Measurements from ENCODE around the gene APBB1IP.

APBB1IP gene

GRCh38 chr10:26477501-26477900 lies 39.4 kb downstream of the APBB1IP start:
- ChIA-PET CTCF (no interaction called here), POLR2A (no interaction called here)
- TF ChIP-seq SUZ12 (IDR thresholded peaks at IDR 0.05) (no peak), ZNF384 (IDR thresholded peaks at IDR 0.05) (no peak), ELF4 (IDR thresholded peaks at IDR 0.05) (no peak), CTBP1 (IDR thresholded peaks at IDR 0.05; ENCODE audit: borderline replicate concordance) (no peak), BHLHE40 (IDR thresholded peaks at IDR 0.05; ENCODE audit: borderline replicate concordance) (no peak), NFRKB (IDR thresholded peaks at IDR 0.05) (no peak), HDGF (IDR thresholded peaks at IDR 0.05; ENCODE audit: borderline replicate concordance) (no peak), FOXK2 (IDR thresholded peaks at IDR 0.05) (no peak), FOXM1 (IDR thresholded peaks at IDR 0.05; ENCODE audit: borderline replicate concordance) (no peak), LEF1 (IDR thresholded peaks at IDR 0.05; ENCODE audit: borderline replicate concordance) (no peak), SP1 (IDR thresholded peaks at IDR 0.05) (no peak), TARDBP (IDR thresholded peaks at IDR 0.05) (no peak), L3MBTL2 (conservative IDR thresholded peaks at IDR 0.05) (no peak), FOXA1 (IDR thresholded peaks at IDR 0.05) (no peak), ARNT (IDR thresholded peaks at IDR 0.05) (no peak)
- TF ChIP-seq, protein P1, sequence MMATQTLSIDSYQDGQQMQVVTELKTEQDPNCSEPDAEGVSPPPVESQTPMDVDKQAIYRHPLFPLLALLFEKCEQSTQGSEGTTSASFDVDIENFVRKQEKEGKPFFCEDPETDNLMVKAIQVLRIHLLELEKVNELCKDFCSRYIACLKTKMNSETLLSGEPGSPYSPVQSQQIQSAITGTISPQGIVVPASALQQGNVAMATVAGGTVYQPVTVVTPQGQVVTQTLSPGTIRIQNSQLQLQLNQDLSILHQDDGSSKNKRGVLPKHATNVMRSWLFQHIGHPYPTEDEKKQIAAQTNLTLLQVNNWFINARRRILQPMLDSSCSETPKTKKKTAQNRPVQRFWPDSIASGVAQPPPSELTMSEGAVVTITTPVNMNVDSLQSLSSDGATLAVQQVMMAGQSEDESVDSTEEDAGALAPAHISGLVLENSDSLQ (IDR thresholded peaks at IDR 0.05): no peak
- DNase-seq (ENCODE audit: extremely low spot score): no peak

GRCh38 chr10:26478061-26478460 lies 39.9 kb downstream of the APBB1IP start:
- no peak for DNase-seq (ENCODE audit: extremely low spot score)
- CTCF ChIA-PET: no interaction called here
- TF ChIP-seq L3MBTL2 (conservative IDR thresholded peaks at IDR 0.05): no peak
- TF ChIP-seq SUZ12 (IDR thresholded peaks at IDR 0.05): no peak
- TF ChIP-seq FOXK2 (IDR thresholded peaks at IDR 0.05): no peak
- POLR2A ChIA-PET: no interaction called here

DNA sequence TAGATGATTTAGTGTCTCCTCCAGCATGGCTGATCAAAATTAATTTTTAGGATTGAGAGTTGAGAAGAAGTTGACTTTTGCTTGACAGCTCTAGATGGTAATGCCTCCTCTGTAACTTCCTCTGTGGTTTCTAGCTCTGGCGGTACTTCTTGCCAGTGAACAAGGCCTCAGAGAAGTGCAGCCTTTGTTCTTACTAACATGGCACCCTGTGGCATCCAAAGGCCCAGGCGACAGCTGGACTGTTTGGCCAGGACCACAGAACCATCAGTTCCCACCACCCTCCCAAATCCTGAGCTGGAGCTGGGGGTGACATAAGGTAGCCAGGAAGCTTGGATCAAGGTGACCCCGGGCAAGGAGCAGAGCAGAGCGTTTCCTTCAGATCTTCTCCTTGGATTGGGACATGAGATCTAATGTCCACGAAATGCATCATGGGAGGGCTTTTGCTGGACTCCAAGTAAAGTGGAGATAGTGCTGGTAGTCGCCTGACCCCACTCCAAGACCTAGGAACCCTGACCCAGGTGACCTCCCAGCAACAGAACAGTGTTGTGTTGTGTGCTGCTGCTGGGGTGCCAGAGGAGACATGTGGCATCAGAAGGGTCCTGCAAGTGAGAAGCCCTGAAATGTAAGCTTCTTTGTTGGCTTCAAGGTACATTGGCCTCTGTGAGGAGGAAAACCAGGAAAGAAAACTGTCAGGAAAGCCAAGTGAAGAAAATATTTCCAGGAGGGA lies 41.8 kb downstream of the APBB1IP start:
- no peak for TF ChIP-seq TARDBP (IDR thresholded peaks at IDR 0.05)
- TF ChIP-seq FOXK2 (IDR thresholded peaks at IDR 0.05): no peak
- no peak for TF ChIP-seq SP1 (IDR thresholded peaks at IDR 0.05)
- no peak for TF ChIP-seq FOXA1 (IDR thresholded peaks at IDR 0.05)
- no peak for DNase-seq (ENCODE audit: extremely low spot score)
- POLR2A ChIA-PET: no interaction called here

DNA sequence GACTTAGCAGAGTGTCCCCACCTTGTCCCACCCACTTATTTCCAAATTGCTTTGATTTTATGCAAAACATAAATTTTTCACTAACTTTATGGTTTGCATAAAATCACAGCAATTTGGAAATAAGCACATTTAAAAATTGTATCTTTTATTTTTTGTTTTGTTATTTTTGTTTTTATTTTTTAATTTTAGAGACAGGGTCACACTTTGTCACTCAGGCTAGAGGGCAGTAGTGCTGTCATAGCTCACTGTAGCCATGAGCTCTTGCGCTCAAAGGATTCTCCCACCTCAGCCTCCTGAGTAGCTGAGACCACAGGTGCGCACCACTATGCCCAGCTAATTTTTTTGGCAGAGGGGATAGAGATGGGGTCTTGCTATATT lies 43.2 kb downstream of the APBB1IP start:
- TF ChIP-seq ZNF384 (IDR thresholded peaks at IDR 0.05) (no peak), BHLHE40 (IDR thresholded peaks at IDR 0.05; ENCODE audit: borderline replicate concordance) (no peak), LEF1 (IDR thresholded peaks at IDR 0.05; ENCODE audit: borderline replicate concordance) (no peak), L3MBTL2 (conservative IDR thresholded peaks at IDR 0.05) (no peak), FOXM1 (IDR thresholded peaks at IDR 0.05; ENCODE audit: borderline replicate concordance) (no peak), SUZ12 (IDR thresholded peaks at IDR 0.05) (no peak), FOXK2 (IDR thresholded peaks at IDR 0.05) (no peak), TARDBP (IDR thresholded peaks at IDR 0.05) (no peak), FOXA1 (IDR thresholded peaks at IDR 0.05) (no peak), SP1 (IDR thresholded peaks at IDR 0.05) (no peak), CTBP1 (IDR thresholded peaks at IDR 0.05; ENCODE audit: borderline replicate concordance) (no peak)
- TF ChIP-seq, protein P1 (IDR thresholded peaks at IDR 0.05): no peak
- POLR2A ChIA-PET: no interaction called here
- CTCF ChIA-PET: no interaction called here
- no peak for DNase-seq (ENCODE audit: extremely low spot score)

More for the DNA sequence above, 41.8 kb downstream of the APBB1IP start:
- CTCF ChIA-PET: no interaction called here

GRCh38 chr10:26481914-26482550 lies 43.9 kb downstream of the APBB1IP start:
- POLR2A ChIA-PET: no interaction called here

DNA sequence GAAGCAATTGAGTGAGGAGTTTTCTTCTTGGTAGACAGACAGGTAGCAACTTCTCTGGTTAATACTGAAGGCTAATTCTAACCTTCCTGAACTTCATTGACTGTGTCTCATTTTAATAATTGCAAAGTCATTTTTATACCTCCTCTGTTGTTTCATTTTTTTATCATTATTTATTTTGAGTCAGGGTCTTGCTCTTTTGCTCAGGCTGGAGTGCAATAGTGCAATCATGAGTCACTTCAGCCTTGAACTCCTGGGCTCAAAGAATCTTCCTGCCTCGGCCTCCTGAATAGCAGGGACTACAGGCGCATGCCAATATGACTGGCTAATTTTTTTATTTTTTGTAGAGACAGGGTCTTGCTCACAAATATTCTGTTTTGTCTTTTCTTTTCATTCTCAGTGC lies 45.4 kb downstream of the APBB1IP start:
- no peak for TF ChIP-seq ELF4 (IDR thresholded peaks at IDR 0.05)
- TF ChIP-seq SP1 (IDR thresholded peaks at IDR 0.05): no peak
- TF ChIP-seq NFRKB (IDR thresholded peaks at IDR 0.05): no peak
- TF ChIP-seq FOXM1 (IDR thresholded peaks at IDR 0.05; ENCODE audit: borderline replicate concordance): no peak
- no peak for TF ChIP-seq SUZ12 (IDR thresholded peaks at IDR 0.05)
- TF ChIP-seq CTBP1 (IDR thresholded peaks at IDR 0.05; ENCODE audit: borderline replicate concordance): no peak
- TF ChIP-seq FOXK2 (IDR thresholded peaks at IDR 0.05): no peak
- TF ChIP-seq BHLHE40 (IDR thresholded peaks at IDR 0.05; ENCODE audit: borderline replicate concordance): no peak
- TF ChIP-seq, protein P1 (IDR thresholded peaks at IDR 0.05): no peak
- TF ChIP-seq HDGF (IDR thresholded peaks at IDR 0.05; ENCODE audit: borderline replicate concordance): no peak
- TF ChIP-seq ZNF384 (IDR thresholded peaks at IDR 0.05): no peak
- TF ChIP-seq L3MBTL2 (conservative IDR thresholded peaks at IDR 0.05): no peak
- TF ChIP-seq TARDBP (IDR thresholded peaks at IDR 0.05): no peak
- TF ChIP-seq ARNT (IDR thresholded peaks at IDR 0.05): no peak
- no peak for TF ChIP-seq LEF1 (IDR thresholded peaks at IDR 0.05; ENCODE audit: borderline replicate concordance)
- CTCF ChIA-PET: no interaction called here
- POLR2A ChIA-PET: no interaction called here
- DNase-seq (ENCODE audit: extremely low spot score): no peak

More at GRCh38 chr10:26481914-26482550, 43.9 kb downstream of the APBB1IP start:
- DNase-seq (ENCODE audit: extremely low spot score): no peak
- TF ChIP-seq, protein P1 (IDR thresholded peaks at IDR 0.05): no peak
- TF ChIP-seq BHLHE40 (IDR thresholded peaks at IDR 0.05; ENCODE audit: borderline replicate concordance) (no peak), CTBP1 (IDR thresholded peaks at IDR 0.05; ENCODE audit: borderline replicate concordance) (no peak), SP1 (IDR thresholded peaks at IDR 0.05) (no peak), HDGF (IDR thresholded peaks at IDR 0.05; ENCODE audit: borderline replicate concordance) (no peak), ZNF384 (IDR thresholded peaks at IDR 0.05) (no peak), FOXA1 (IDR thresholded peaks at IDR 0.05) (no peak)
- CTCF ChIA-PET: no interaction called here
